GM12878 (cell line): ENCODE data around the gene USB1. TPM values are rescaled to one million over a fixed set of nuclear protein-coding genes. Genes with fewer than 3 reads are reported as not detected.

Source experiments
- ATAC-seq: fragments of 200-7000 bp; cut with Tn5 transposase; 3 replicates; pipeline ENCODE4 v1.9.1; 2020; ENCODE audit warnings: mild to moderate bottlenecking, moderate library complexity
- BruUV-seq: library from RNA; stranded (reverse); fragments of 400-500 nt; replicated peaks from 2 replicates; lab custom pipeline; 2021; lab: Mats Ljungman, UMichigan
- CTCF ChIA-PET: fragments of 300-600 bp; sonication (Branson Sonifier 250); formaldehyde crosslinking; extraction: SDS; loops from one replicate; lab custom pipeline; 2021; ENCODE audit warnings: inconsistent platforms; lab: Yijun Ruan, JAX
- POLR2A ChIA-PET: fragments of 350-600 bp; formaldehyde crosslinking; extraction: SDS; loops from one replicate; lab custom pipeline; 2021; ENCODE audit warnings: inconsistent platforms; lab: Charles Lee
- RAD21 ChIA-PET: fragments of 300-600 bp; sonication (Branson Sonifier 250); formaldehyde crosslinking; loops from one replicate; lab custom pipeline; 2023; ENCODE audit warnings: antibody characterized with exemption; ENCODE audit not compliant: unreplicated experiment; lab: Charles Lee
- SMC1A ChIA-PET: fragments of 300-600 bp; sonication (Branson Sonifier 250); formaldehyde crosslinking; loops from one replicate; lab custom pipeline; 2023; ENCODE audit not compliant: unreplicated experiment, uncharacterized antibody; lab: Charles Lee
- DNase-seq: peaks from one replicate; pipeline ENCODE4 v3.0.0-alpha.2; 2011; ENCODE audit warnings: low read depth, low spot score
- FAIRE-seq: peaks from 3 replicates; lab custom pipeline; 2011; peaks lifted over from hg19 to GRCh38; lab: Jason Lieb, UNC
- H2AFZ ChIP-seq: 2 replicates; pipeline ENCODE4 v1.6.0; 2011; ENCODE audit warnings: low read depth, low read length, control low read depth; ENCODE audit not compliant: control insufficient read depth
- H3K27ac ChIP-seq: 2 replicates; pipeline ENCODE4 v1.5.1; 2011; ENCODE audit warnings: control low read depth; ENCODE audit not compliant: control insufficient read depth, insufficient read depth
- H3K27me3 ChIP-seq, 2 experiments: replicated peaks in 1 of 2; 2 replicates each; pipeline versions ENCODE4 v1.6.0 to v1.6.1; 2011; ENCODE audit warnings: low read length in 1 of 2; ENCODE audit not compliant: control insufficient read depth in 2 of 2, insufficient read depth in 2 of 2
- H3K36me3 ChIP-seq, 2 experiments: 2 replicates each; pipeline ENCODE4 v1.5.1; 2011; ENCODE audit warnings: low read length in 1 of 2; ENCODE audit not compliant: control insufficient read depth in 2 of 2, insufficient read depth in 2 of 2
- H3K4me1 ChIP-seq: 2 replicates; pipeline ENCODE4 v1.6.1; 2011; ENCODE audit warnings: mild to moderate bottlenecking, low read length, moderate library complexity, mixed read lengths; ENCODE audit not compliant: control insufficient read depth, insufficient read depth
- H3K4me2 ChIP-seq: 2 replicates; pipeline ENCODE4 v1.6.0; 2011; ENCODE audit warnings: control low read depth; ENCODE audit not compliant: control insufficient read depth, insufficient read depth
- H3K4me3 ChIP-seq: fragments of 200-600 bp; sonication (generic); 2 replicates; pipeline ENCODE4 v1.5.1; 2016
- H3K79me2 ChIP-seq: 2 replicates; pipeline ENCODE4 v1.6.0; 2011; ENCODE audit warnings: low read length; ENCODE audit not compliant: control insufficient read depth, insufficient read depth
- H3K9ac ChIP-seq: 2 replicates; pipeline ENCODE4 v1.8.0; 2011; ENCODE audit warnings: low read length, control low read depth, mixed read lengths; ENCODE audit not compliant: control insufficient read depth, insufficient read depth
- H3K9me3 ChIP-seq: replicated peaks from 3 replicates; pipeline ENCODE4 v1.5.1; 2011; ENCODE audit warnings: mild to moderate bottlenecking, low read length; ENCODE audit not compliant: control insufficient read depth, insufficient read depth
- H4K20me1 ChIP-seq: 2 replicates; pipeline ENCODE4 v1.6.0; 2011; ENCODE audit not compliant: control insufficient read depth, insufficient read depth
- ATF3 ChIP-seq: IDR thresholded peaks from 2 replicates; pipeline ENCODE4 v1.6.1; 2011; ENCODE audit warnings: low read depth, mild to moderate bottlenecking, low read length, moderate library complexity, borderline replicate concordance; ENCODE audit errors: extremely low read depth
- CBX3 ChIP-seq: fragments of 200-600 bp; sonication (generic); IDR thresholded peaks from 2 replicates; pipeline ENCODE4 v1.6.1; 2016; ENCODE audit warnings: low read depth, borderline replicate concordance
- EED ChIP-seq: sonication (generic); IDR thresholded peaks from 2 replicates; pipeline ENCODE4 v1.6.1; 2016; ENCODE audit warnings: antibody characterized with exemption, low read depth
- EP300 ChIP-seq, 2 experiments: fragments of 150-350 bp in 1 of 2; IDR thresholded peaks; 2 replicates each; pipeline ENCODE4 v1.6.1; 2011 to 2012; ENCODE audit warnings: low read depth in 2 of 2, low read length in 2 of 2, borderline replicate concordance in 1 of 2, improper control_type of control experiment in 1 of 2, inconsistent platforms in 1 of 2; ENCODE audit not compliant: control insufficient read depth in 1 of 2
- IRF4 ChIP-seq: IDR thresholded peaks from 2 replicates; pipeline ENCODE4 v1.6.1; 2011; ENCODE audit warnings: low read depth, low read length
- KAT2A ChIP-seq: conservative IDR thresholded peaks from 2 replicates; pipeline ENCODE4 v1.6.1; 2011; ENCODE audit warnings: low read depth, low read length; ENCODE audit not compliant: control insufficient read depth
- MAX ChIP-seq: IDR thresholded peaks from 2 replicates; pipeline ENCODE4 v1.6.1; 2012; ENCODE audit warnings: low read depth, low read length, improper control_type of control experiment
- MEF2A ChIP-seq: IDR thresholded peaks from 2 replicates; pipeline ENCODE4 v1.6.1; 2011; ENCODE audit warnings: low read depth, mild to moderate bottlenecking, low read length, moderate library complexity; ENCODE audit not compliant: insufficient read depth
- RAD51 ChIP-seq: fragments of 450-650 bp; IDR thresholded peaks from 2 replicates; pipeline ENCODE4 v1.6.1; 2016; ENCODE audit warnings: moderate library complexity, mild to moderate bottlenecking, inconsistent platforms
- RB1 ChIP-seq: fragments of 450-650 bp; formaldehyde crosslinking; IDR thresholded peaks from 2 replicates; pipeline ENCODE4 v1.6.1; 2017; ENCODE audit warnings: mild to moderate bottlenecking, borderline replicate concordance
- SP1 ChIP-seq: IDR thresholded peaks from one replicate; pipeline ENCODE4 v1.6.1; 2011; ENCODE audit warnings: low read depth, low read length
- STAT1 ChIP-seq: fragments of 450-650 bp; conservative IDR thresholded peaks from 2 replicates; pipeline ENCODE4 v1.6.1; 2014; ENCODE audit warnings: antibody characterized with exemption, mild to moderate bottlenecking
- TCF12 ChIP-seq: IDR thresholded peaks from 2 replicates; pipeline ENCODE4 v1.6.1; 2011; ENCODE audit warnings: low read depth, mild to moderate bottlenecking, low read length
- WRNIP1 ChIP-seq: IDR thresholded peaks from 2 replicates; pipeline ENCODE4 v1.6.1; 2011; ENCODE audit warnings: low read depth, low read length, improper control_type of control experiment, borderline replicate concordance
- YBX1 ChIP-seq: fragments of 450-650 bp; IDR thresholded peaks from 2 replicates; pipeline ENCODE4 v1.6.1; 2016; ENCODE audit warnings: antibody characterized with exemption
- ZBTB11 ChIP-seq: fragments of 450-650 bp; formaldehyde crosslinking; IDR thresholded peaks from 2 replicates; pipeline ENCODE4 v1.5.0; 2022; ENCODE audit warnings: mild to moderate bottlenecking, missing genetic modification characterization
- WGBS: methylation state at CpG from one replicate; pipeline ENCODE4 v1.1.6; 2016; ENCODE audit warnings: low lambda C conversion rate; ENCODE audit not compliant: insufficient replicate concordance, insufficient coverage; ENCODE audit errors: missing lambda C conversion rate; 5-methylcytosine and 5-hydroxymethylcytosine counted together
- in situ Hi-C: fragments of 300-500 bp; cut with MboI; formaldehyde crosslinking; loops from 9 replicates; pipeline ENCODE4 v1.14.3; 2018; ENCODE audit warnings: mixed read lengths
- intact Hi-C: fragments of 100-400 bp; cut with micrococcal nuclease; formaldehyde crosslinking; loops from one replicate; pipeline ENCODE4 v1.14.2; 2022; ENCODE audit not compliant: unreplicated experiment
- polyA plus RNA-seq, 11 experiments: library from polyadenylated mRNA; depleted of rRNA in 4 of 11; unstranded in 6 of 11; stranded (reverse) in 5 of 11; fragments of >200 nt; fragmentation: Nextera tagmentation in 4 of 11; fragmentation: Illumina TruSeq in 1 of 11; extraction: Ambion mirVana in 4 of 11; extraction: Trizol in 1 of 11; gene quantifications; 1 replicate in 1 of 11; 2 replicates in 10 of 11; pipeline versions ENCODE4 v1.2.1 to v1.2.3, GENCODE V29; 2011 to 2016; ENCODE audit warnings: inconsistent platforms in 2 of 11, missing spikeins in 2 of 11, low read depth in 1 of 11
- total RNA-seq, 4 experiments: library from RNA; depleted of rRNA in 3 of 4; stranded (reverse); fragments of >200 nt in 3 of 4; fragmentation: Illumina TruSeq in 1 of 4; extraction: Trizol in 1 of 4; gene quantifications; 2 replicates each; pipeline versions ENCODE4 v1.2.1 to v1.2.3, GENCODE V29; 2013 to 2021
- TF ChIP-seq, protein P1 (sequence below), 3 experiments: IDR thresholded peaks in 2 of 3; conservative IDR thresholded peaks in 1 of 3; 2 replicates each; pipeline ENCODE4 v1.5.1; 2011; ENCODE audit warnings: low read depth in 3 of 3, low read length in 3 of 3, mild to moderate bottlenecking in 3 of 3, control low read depth in 2 of 3, moderate library complexity in 2 of 3, inconsistent platforms in 1 of 3, mixed read lengths in 1 of 3; ENCODE audit not compliant: control insufficient read depth in 2 of 3, insufficient read depth in 1 of 3; ENCODE audit errors: extremely low read depth in 1 of 3

USB1 gene
- total and polyA plus RNA-seq, 10 of the 15 experiments (the other 5 are each of a cell fraction or from before 2014, with no cell fraction given), result 7.9 to 72.2 (median 41.6) TPM

DNA sequence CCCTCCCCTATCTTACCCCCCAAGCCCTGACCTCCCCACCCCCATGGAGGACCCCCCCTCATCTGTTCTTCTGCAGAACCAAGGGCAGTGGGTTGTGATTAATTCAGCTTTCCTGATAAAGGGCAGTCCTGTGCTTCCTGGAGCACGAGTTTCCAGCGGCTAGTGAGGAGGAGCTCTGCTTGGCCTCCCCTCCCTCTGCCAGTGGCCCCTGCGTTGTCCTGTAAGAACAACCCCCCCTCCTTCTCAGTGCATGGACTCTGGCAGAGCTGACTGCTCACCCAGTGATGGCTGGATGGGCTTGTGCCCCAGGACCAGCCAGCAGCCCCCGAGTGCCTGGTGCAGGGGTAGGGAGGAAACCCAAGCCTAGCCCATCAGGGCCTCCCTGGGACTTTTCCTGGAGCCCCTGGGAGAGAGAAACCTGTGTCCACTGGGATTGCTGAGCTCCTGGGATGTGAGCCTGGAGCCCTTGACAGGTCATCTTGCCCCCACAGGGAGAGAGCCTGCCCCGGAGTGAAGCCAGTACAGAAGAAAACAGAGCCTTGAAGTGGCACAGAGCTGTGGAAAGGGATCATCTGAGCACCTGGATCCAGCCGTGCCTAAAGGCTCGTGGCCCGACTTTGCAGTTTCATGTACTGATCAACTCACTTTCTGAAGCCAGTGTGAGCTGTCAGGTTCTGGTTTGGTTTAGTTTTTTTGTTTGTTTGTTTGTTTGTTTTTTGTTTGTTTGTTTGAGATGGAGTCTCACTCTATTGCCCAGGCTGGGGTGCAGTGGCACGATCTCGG is 50.8 kb downstream of the USB1 start:
- BruUV-seq, result no TSS peak

More for the DNA sequence above, 50.8 kb downstream of the USB1 start:
- FAIRE-seq (no peak), ATAC-seq (no peak), DNase-seq (no peak)
- Histone ChIP-seq H3K4me1 (no peaks in the 10 kb centered on the region), H3K4me2 (no peak overlapping the region), H3K79me2 (no peaks in the 10 kb centered on the region), H3K4me3 (no peak overlapping the region), H4K20me1 (no peaks in the 10 kb centered on the region), H2AFZ (no peak overlapping the region), H3K36me3 (no peaks in the 10 kb centered on the region), H3K9ac (no peak overlapping the region), H3K9me3 (no peaks in the 10 kb centered on the region), H3K27me3 (no peaks in the 10 kb centered on the region; a peak in 1 of 4 replicates), H3K27ac (no peak overlapping the region)
- ChIA-PET POLR2A (no interaction called here), CTCF (no interaction called here), SMC1A (no interaction called here), RAD21 (no interaction called here)
- intact Hi-C loops (no loop called here), in situ Hi-C loops (no loop called here)
- 23% methylated on average over 10 of the region's 10 CpGs for WGBS
- TF ChIP-seq IRF4, result no peak
- TF ChIP-seq ATF3, result no peak
- TF ChIP-seq EED, result no peak
- TF ChIP-seq YBX1, result no peak
- no peak for TF ChIP-seq KAT2A
- no peak for TF ChIP-seq RAD51
- TF ChIP-seq, protein P1, sequence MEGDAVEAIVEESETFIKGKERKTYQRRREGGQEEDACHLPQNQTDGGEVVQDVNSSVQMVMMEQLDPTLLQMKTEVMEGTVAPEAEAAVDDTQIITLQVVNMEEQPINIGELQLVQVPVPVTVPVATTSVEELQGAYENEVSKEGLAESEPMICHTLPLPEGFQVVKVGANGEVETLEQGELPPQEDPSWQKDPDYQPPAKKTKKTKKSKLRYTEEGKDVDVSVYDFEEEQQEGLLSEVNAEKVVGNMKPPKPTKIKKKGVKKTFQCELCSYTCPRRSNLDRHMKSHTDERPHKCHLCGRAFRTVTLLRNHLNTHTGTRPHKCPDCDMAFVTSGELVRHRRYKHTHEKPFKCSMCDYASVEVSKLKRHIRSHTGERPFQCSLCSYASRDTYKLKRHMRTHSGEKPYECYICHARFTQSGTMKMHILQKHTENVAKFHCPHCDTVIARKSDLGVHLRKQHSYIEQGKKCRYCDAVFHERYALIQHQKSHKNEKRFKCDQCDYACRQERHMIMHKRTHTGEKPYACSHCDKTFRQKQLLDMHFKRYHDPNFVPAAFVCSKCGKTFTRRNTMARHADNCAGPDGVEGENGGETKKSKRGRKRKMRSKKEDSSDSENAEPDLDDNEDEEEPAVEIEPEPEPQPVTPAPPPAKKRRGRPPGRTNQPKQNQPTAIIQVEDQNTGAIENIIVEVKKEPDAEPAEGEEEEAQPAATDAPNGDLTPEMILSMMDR (IDR thresholded peaks at IDR 0.05 in 2 of 3, conservative IDR thresholded peaks at IDR 0.05 in 1 of 3; ENCODE audit: control insufficient read depth in 2 of 3, extremely low read depth in 1 of 3, insufficient read depth in 1 of 3, low read depth in 3 of 3, low read length in 3 of 3), result no peak
- no peak for TF ChIP-seq EP300 (IDR thresholded peaks at IDR 0.05; ENCODE audit: borderline replicate concordance in 1 of 2, control insufficient read depth in 1 of 2, low read depth in 2 of 2, low read length in 2 of 2)
- no peak for TF ChIP-seq CBX3
- no peak for TF ChIP-seq WRNIP1
- TF ChIP-seq STAT1, result no peak
- no peak for TF ChIP-seq SP1
- no peak for TF ChIP-seq MEF2A
- no peak for TF ChIP-seq MAX
- no peak for TF ChIP-seq RB1
- no peak for TF ChIP-seq ZBTB11 (CRISPR knock-in tag)
- TF ChIP-seq TCF12, result no peak
